Cardiac septum (tissue), 1 donor: ENCODE results near the gene PPP2R3B. TPM values are rescaled to one million over a fixed set of nuclear protein-coding genes. Genes with fewer than 3 reads are reported as not detected.
A peak's percentile ranks its signal among the peaks of the same experiment; 100 is the strongest.
"Not testable (repeated sequence)": the region's sequence is repeated elsewhere in the genome, so short reads cannot be mapped to it uniquely, and the experiment has no call there.

Experiments
- DNase-seq: peaks from one replicate; pipeline ENCODE4 v3.0.0-alpha.2; 2020; ENCODE audit warnings: low spot score
- intact Hi-C: fragments of 100-400 bp; cut with DNase I; formaldehyde crosslinking; loops from one replicate; pipeline ENCODE4 v1.14.0; 2022
- total RNA-seq: library from RNA; stranded (reverse); fragmentation: NEBNext Ultra II Directional; extraction: Animal tissue kit (Norgen Biotek cat#: 25700); gene quantifications from one replicate; pipeline ENCODE4 v1.2.1, GENCODE V29; 2021
- donor health status: DM: no; HTN: no; CAD: no.

PPP2R3B gene
- total RNA-seq, 1 donor from 2014 or later: 128 TPM

- DNase-seq: no peak
- intact Hi-C loops: no loop called here
Observed at GRCh38 chrX:313546-313945, 73.2 kb downstream of the PPP2R3B start.

DNA sequence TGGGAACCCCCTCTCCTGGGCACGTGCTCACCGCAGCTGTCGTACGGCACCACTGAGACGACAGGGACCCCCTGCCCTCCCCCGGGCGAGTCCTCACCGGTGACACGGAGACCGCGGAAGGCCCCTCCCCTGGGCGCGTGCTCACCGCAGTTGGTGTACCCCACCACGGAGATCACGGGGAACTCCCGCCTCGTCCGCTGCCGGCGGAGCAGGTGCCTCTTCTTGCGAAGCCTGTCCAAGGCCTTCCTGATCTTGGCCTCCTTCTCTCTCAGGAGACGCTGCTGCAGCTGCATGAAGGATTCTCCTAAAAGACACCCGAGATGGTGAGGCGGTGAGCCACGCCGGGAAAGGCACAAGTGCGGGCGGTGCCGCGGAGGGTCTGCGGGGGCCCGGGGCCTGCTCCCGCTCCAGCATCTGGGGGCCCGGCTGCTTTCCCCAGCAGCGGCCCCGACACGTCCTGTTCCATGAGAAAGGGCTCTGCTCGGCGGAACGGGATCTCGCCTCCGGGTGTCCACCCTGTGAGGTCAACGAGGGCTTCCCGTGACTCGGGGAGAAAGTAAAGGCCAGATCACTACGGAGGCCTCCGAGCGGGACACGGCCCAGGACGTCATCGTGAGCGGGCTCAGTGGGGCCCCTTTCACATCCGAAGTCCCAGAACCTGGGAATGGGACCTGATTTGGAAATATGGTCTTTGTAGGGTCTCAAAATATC, 73.9 kb downstream of the PPP2R3B start:
- intact Hi-C loops: no loop called here
- DNase-seq: no peak

- DNase-seq: no peak
- intact Hi-C loops: no loop called here
Observed at GRCh38 chrX:311156-312129, 75.3 kb downstream of the PPP2R3B start.

GRCh38 chrX:310621-311155, 76.0 kb downstream of the PPP2R3B start:
- intact Hi-C loops: no loop called here
- no peak for DNase-seq

DNA sequence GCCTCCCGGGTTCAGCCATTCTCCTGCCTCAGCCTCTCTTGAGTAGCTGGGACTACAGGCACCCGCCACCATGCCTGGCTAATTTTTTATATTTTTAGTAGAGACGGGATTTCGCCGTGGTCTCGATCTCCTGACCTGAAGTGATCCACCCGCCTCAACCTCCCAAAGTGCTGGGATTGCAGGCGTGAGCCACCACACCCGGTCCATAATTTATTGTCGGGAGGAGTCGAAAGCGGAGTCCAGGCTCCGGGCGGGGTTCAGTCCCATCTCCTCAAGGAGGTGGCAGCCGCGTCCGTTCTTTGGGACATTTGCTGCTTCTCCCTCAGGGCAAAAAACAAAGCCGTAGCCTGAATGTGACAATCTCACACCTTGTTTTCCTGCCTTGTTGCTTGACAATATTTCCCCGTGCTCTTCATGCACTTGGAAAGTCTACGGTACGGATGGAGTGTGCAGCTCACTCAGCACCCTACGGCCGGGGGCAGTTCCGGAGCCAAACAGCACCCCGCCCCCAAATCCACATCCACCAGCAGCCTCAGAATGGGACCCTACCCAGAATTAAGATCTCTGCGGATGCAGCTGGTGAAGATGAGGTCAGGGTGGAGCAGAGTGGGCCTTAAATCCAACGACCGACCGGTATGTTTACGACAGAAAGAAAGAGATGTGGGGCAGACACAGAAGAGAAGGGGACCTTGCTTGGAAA, 77.7 kb downstream of the PPP2R3B start:
- DNase-seq: no peak
- intact Hi-C loops: no loop called here

- intact Hi-C loops: no loop called here
- DNase-seq: no peak
Observed at GRCh38 chrX:307261-308111, 79.2 kb downstream of the PPP2R3B start.

- intact Hi-C loops, DNase-seq: not testable (repeated sequence)
Observed at GRCh38 chrX:306614-307251, 80.0 kb downstream of the PPP2R3B start.

- DNase-seq, intact Hi-C loops: not testable (repeated sequence)
Observed at GRCh38 chrX:305781-306613, 80.7 kb downstream of the PPP2R3B start.

DNA sequence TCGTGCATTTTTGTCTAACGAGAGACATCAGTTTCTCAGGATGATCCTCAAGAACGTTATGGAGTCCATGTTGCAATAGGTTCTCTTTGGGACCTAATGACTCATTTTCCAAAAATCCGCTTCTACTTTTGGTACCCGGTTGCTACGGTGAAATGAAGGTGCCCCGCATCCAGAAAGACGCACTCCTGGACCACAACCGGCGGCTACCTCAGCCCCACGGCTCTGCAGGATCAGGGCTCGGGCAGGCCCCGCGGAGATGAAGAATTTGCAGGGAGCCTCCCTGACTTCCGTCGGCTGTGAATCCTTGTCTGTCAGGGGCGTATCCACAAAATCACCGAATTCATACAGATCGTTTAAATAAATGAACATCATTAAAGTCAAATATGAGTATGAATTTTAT, 83.7 kb downstream of the PPP2R3B start:
- DNase-seq: no peak
- intact Hi-C loops: no loop called here

DNA sequence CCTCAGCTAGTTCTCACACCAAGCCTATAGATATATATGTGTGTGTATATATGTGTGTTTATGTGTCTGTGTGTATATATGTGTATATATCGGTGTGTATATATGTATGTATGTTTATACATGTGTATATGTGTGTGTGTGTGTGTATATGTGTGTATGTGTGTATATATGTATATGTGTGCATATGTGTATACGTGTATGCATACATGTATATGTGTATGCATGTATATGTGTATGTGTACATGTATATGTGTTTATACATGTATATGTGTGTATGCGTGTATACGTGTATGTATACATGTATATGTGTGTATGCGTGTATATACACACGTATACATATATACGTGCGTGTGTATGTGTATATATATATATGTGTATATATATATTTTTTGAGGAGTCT, 86.4 kb downstream of the PPP2R3B start:
- intact Hi-C loops: no loop called here
- no peak for DNase-seq

DNA sequence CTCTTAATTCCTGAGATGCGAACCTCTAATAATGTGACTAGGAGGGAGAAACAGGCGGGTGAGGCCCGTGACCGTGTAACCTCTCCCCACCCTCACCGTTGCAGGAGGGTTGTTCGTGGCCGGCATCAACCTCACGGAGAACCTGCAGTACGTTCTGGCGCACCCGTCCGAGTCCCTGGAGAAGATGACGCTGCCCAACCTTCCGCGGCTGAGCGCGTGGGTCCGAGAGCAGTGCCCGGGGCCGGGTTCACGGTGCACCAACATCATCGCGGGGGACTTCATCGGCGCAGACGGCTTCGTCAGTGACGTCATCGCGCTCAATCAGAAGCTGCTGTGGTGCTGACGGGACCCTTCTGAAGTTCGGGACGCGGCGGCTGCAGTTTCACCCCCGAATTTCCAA, 87.7 kb downstream of the PPP2R3B start:
- intact Hi-C loops: no loop called here
- no peak for DNase-seq

DNA sequence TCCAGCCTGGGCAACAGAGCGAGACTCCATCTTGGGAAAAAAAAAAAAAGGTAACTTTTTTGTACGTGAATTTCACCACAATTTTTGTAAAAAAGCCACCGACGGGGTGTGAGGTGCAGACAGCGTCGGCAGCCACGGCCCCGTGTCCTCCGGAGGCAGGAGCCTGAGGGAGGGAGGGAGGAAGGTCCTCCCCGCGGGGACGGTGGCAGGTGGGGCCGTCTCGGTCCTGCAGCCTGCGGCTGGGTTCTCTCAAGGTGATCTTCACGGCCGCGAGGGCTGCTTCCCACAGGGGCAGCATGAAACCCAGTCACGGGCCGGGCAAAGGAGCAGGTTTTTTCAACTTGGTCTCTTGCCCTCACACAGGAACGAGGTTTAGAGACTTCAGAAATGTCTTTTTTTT, 91.6 kb downstream of the PPP2R3B start:
- intact Hi-C loops: no loop called here
- DNase-seq: no peak

DNA sequence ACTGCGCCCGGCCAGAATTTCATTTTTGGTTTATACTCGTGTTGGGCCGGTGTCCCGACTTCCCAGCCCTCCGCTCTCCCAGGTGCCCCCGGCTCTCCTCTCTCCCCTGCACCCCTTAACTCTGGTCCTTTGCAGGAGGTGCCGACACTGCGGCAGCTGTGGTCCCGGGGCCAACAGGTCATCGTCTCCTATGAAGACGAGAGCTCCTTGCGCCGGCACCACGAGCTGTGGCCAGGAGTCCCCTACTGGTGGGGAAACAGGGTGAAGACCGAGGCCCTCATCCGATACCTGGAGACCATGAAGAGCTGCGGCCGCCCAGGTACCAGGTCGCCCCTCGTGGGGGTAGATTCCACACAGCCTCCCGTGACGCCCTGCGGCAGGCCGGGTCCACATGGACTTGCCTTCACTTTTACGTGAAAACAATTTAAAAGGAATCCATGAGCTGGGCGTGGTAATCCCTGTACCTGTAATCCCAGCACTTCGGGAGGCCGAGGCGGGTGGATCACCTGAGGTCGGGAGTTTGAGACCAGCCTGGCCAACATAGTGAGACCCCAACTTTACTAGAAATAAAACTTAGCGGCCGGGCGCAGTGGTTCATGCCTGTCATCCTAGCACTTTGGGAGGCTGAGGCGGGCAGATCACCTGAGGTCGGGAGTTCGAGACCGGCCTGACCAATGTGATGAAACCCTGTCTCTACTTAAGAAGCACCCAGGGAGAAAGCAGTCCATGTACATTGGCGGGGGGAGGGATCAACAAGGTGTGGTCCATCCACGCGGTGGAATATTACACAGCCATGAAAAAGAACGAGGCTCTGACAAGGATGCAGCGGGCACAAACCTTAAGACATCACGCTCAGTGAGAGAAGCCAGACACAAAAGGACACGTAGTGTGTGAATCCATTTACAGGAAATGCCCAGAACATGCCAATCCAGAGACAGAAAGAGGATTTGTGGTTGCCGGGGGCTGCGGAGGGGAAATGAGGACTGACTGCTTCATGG, 93.5 kb downstream of the PPP2R3B start:
- DNase-seq: peak; percentile 69
- intact Hi-C loops: no loop called here

GRCh38 chrX:291411-291901, 95.3 kb downstream of the PPP2R3B start:
- peak; percentile 67 for DNase-seq
- intact Hi-C loops: no loop called here

DNA sequence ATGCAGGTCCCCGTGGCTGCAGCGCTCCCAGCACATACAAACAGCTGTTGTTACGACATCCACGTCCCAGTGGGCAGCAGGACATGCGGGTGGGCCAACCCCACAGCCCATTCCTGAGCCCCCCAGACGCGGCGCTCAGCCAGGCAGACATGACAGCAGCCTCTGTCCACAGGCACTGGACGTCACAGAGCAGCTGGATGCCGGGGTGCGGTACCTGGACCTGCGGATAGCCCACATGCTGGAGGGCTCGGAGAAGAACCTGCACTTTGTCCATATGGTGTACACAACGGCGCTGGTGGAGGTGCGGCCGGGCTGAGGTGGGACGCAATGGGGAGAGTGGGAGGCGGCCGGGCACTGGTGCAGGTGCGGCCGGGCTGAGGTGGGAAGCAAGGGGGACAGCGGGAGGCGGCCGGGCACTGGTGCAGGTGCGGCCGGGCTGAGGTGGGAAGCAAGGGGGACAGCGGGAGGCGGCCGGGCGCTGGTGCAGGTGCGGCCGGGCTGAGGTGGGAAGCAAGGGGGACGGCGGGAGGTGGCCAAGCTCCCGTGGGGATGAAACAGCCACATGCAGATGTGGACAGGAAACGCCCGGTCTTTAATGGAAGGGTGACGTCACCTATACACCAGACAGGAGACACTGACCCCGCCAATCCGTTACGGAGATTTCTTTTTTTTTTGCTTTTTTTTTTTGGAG, 96.1 kb downstream of the PPP2R3B start:
- peak; percentile 49 for DNase-seq
- intact Hi-C loops: no loop called here

DNA sequence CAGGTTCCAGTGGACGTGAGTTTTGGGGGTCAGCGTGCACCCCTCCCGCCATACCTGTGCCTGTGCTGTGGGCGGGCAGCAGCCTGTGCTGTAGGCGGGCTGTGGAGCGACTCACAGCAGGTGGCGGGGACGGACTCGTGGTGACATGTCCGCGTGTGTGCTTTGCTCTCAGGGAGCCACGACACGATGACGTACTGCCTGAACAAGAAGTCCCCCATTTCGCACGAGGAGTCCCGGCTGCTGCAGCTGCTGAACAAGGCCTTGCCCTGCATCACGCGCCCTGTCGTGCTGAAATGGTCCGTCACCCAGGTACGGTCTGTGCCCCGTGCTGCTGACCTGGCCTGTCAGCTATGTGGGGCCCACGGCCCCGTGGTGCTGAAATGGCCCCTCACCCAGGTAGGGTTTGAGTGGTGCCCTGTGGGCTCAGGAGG, 98.1 kb downstream of the PPP2R3B start:
- intact Hi-C loops: no loop called here

More for the DNA sequence above, 98.1 kb downstream of the PPP2R3B start:
- peak; percentile 67 for DNase-seq
